ENCODE measurements around the gene CLMN. TPM values are rescaled to one million over a fixed set of nuclear protein-coding genes. Genes with fewer than 3 reads are reported as not detected.

The CLMN gene
- total RNA-seq, 1 donor, result 1.1 TPM

GRCh38 chr14:95313707-95314106 is 6.0 kb downstream of the CLMN start:
- H3K9me3 ChIP-seq (ENCODE audit: low read depth, low read length), result no peaks in the 10 kb centered on the region
- no peaks in the 10 kb centered on the region for H3K27me3 ChIP-seq (ENCODE audit: insufficient read depth, low read length)
- no peaks in the 10 kb centered on the region for H3K36me3 ChIP-seq (ENCODE audit: insufficient read depth, low read length)
- peaks cover 12% of the 10 kb centered on the region for H3K4me1 ChIP-seq (ENCODE audit: insufficient read depth, low read length)
- no peaks in the 10 kb centered on the region for H4K20me1 ChIP-seq (ENCODE audit: insufficient read depth, low read length)
- H3K27ac ChIP-seq (ENCODE audit: low read depth, low read length), result peak overlapping the region; percentile 32
- H2AFZ ChIP-seq (ENCODE audit: low read length), result no peak overlapping the region
- no peak for TF ChIP-seq CTCF (IDR thresholded peaks at IDR 0.05; ENCODE audit: extremely low read depth, low read depth, low read length)
- no peaks in the 10 kb centered on the region for H3K79me2 ChIP-seq (ENCODE audit: insufficient read depth, low read length)
- DNase-seq (ENCODE audit: insufficient read length, low spot score, missing footprints), result peak; percentile 97
- no peak overlapping the region for H3K4me2 ChIP-seq (ENCODE audit: insufficient read depth, low read length)
- no peak overlapping the region for H3K4me3 ChIP-seq (ENCODE audit: insufficient read depth, low read length)

- TF ChIP-seq CTCF (IDR thresholded peaks at IDR 0.05; ENCODE audit: extremely low read depth, low read depth, low read length), result no peak
- H2AFZ ChIP-seq (ENCODE audit: low read length), result no peak overlapping the region
- H3K79me2 ChIP-seq (ENCODE audit: insufficient read depth, low read length), result no peaks in the 10 kb centered on the region
- no peak overlapping the region for H3K4me3 ChIP-seq (ENCODE audit: insufficient read depth, low read length)
- no peaks in the 10 kb centered on the region for H3K27me3 ChIP-seq (ENCODE audit: insufficient read depth, low read length)
- H3K9me3 ChIP-seq (ENCODE audit: low read depth, low read length), result no peaks in the 10 kb centered on the region
- no peaks in the 10 kb centered on the region for H4K20me1 ChIP-seq (ENCODE audit: insufficient read depth, low read length)
- no peak overlapping the region for H3K27ac ChIP-seq (ENCODE audit: low read depth, low read length)
- H3K4me1 ChIP-seq (ENCODE audit: insufficient read depth, low read length), result peaks cover 12% of the 10 kb centered on the region
- DNase-seq (ENCODE audit: insufficient read length, low spot score, missing footprints), result no peak
- no peaks in the 10 kb centered on the region for H3K36me3 ChIP-seq (ENCODE audit: insufficient read depth, low read length)
- H3K4me2 ChIP-seq (ENCODE audit: insufficient read depth, low read length), result no peak overlapping the region
Observed at GRCh38 chr14:95313190-95313589, 6.5 kb downstream of the CLMN start.

- peaks cover 12% of the 10 kb centered on the region for H3K4me1 ChIP-seq (ENCODE audit: insufficient read depth, low read length)
- no peak overlapping the region for H3K4me2 ChIP-seq (ENCODE audit: insufficient read depth, low read length)
- H3K9me3 ChIP-seq (ENCODE audit: low read depth, low read length), result no peaks in the 10 kb centered on the region
- H3K36me3 ChIP-seq (ENCODE audit: insufficient read depth, low read length), result no peaks in the 10 kb centered on the region
- H2AFZ ChIP-seq (ENCODE audit: low read length), result no peak overlapping the region
- DNase-seq (ENCODE audit: insufficient read length, low spot score, missing footprints), result no peak
- H4K20me1 ChIP-seq (ENCODE audit: insufficient read depth, low read length), result no peaks in the 10 kb centered on the region
- H3K79me2 ChIP-seq (ENCODE audit: insufficient read depth, low read length), result no peaks in the 10 kb centered on the region
- peaks cover 5% of the 10 kb centered on the region for H3K27me3 ChIP-seq (ENCODE audit: insufficient read depth, low read length)
- TF ChIP-seq CTCF (IDR thresholded peaks at IDR 0.05; ENCODE audit: extremely low read depth, low read depth, low read length), result no peak
- H3K4me3 ChIP-seq (ENCODE audit: insufficient read depth, low read length), result no peak overlapping the region
- H3K27ac ChIP-seq (ENCODE audit: low read depth, low read length), result no peak overlapping the region
Observed at GRCh38 chr14:95312311-95312710, 7.4 kb downstream of the CLMN start.

- TF ChIP-seq CTCF (IDR thresholded peaks at IDR 0.05; ENCODE audit: extremely low read depth, low read depth, low read length), result no peak
- Histone ChIP-seq H4K20me1 (ENCODE audit: insufficient read depth, low read length) (no peaks in the 10 kb centered on the region), H3K4me2 (ENCODE audit: insufficient read depth, low read length) (no peak overlapping the region), H3K36me3 (ENCODE audit: insufficient read depth, low read length) (no peaks in the 10 kb centered on the region), H3K79me2 (ENCODE audit: insufficient read depth, low read length) (no peaks in the 10 kb centered on the region), H3K27me3 (ENCODE audit: insufficient read depth, low read length) (peaks cover 9% of the 10 kb centered on the region), H3K4me3 (ENCODE audit: insufficient read depth, low read length) (no peak overlapping the region), H3K27ac (ENCODE audit: low read depth, low read length) (no peak overlapping the region), H3K9me3 (ENCODE audit: low read depth, low read length) (no peaks in the 10 kb centered on the region), H3K4me1 (ENCODE audit: insufficient read depth, low read length) (peaks cover 12% of the 10 kb centered on the region), H2AFZ (ENCODE audit: low read length) (no peak overlapping the region)
- DNase-seq (ENCODE audit: insufficient read length, low spot score, missing footprints), result no peak
Observed at GRCh38 chr14:95311752-95312151, 8.0 kb downstream of the CLMN start.
